ENCODE results near the gene SERPINB10.

SERPINB10 gene

GRCh38 chr18:63949068-63949737 lies 41.4 kb downstream of the SERPINB10 start, which contains the start of gene HMSD:
Gene HMSD (plus strand): TSS chr18:63949301. CDS start chr18:63953456, 4,155 bp downstream.
- DNase-seq (ENCODE audit: low spot score): peak; percentile 80

GRCh38 chr18:63951302-63951705 lies 43.5 kb downstream of the SERPINB10 start:
- DNase-seq (ENCODE audit: low spot score): no peak

GRCh38 chr18:63953811-63954210 lies 46.1 kb downstream of the SERPINB10 start:
- DNase-seq (ENCODE audit: low spot score): no peak

- DNase-seq (ENCODE audit: low spot score): no peak
Observed at GRCh38 chr18:63956755-63957154, 49.0 kb downstream of the SERPINB10 start.

- no peak for DNase-seq (ENCODE audit: low spot score)
Observed at GRCh38 chr18:63960891-63961290, 53.1 kb downstream of the SERPINB10 start.

- no peak for DNase-seq (ENCODE audit: low spot score)
Observed at GRCh38 chr18:63961435-63961980, 53.8 kb downstream of the SERPINB10 start.

- no peak for DNase-seq (ENCODE audit: low spot score)
Observed at GRCh38 chr18:63962137-63962536, 54.4 kb downstream of the SERPINB10 start.

- DNase-seq (ENCODE audit: low spot score): no peak
Observed at GRCh38 chr18:63963615-63964256, 56.0 kb downstream of the SERPINB10 start.

- DNase-seq (ENCODE audit: low spot score): no peak
Observed at GRCh38 chr18:63964908-63965307, 57.1 kb downstream of the SERPINB10 start.

GRCh38 chr18:63965716-63966330 lies 58.1 kb downstream of the SERPINB10 start:
- DNase-seq (ENCODE audit: low spot score): no peak

GRCh38 chr18:63969942-63970808 lies 62.4 kb downstream of the SERPINB10 start, which contains the start of gene SERPINB8:
Gene SERPINB8 (plus strand): TSS chr18:63970081. CDS start chr18:63978309, 8,228 bp downstream.
- DNase-seq (ENCODE audit: low spot score): peak; percentile 93

- peak; percentile 68 for DNase-seq (ENCODE audit: low spot score)
Observed at GRCh38 chr18:63970809-63971205, 63.0 kb downstream of the SERPINB10 start.

- no peak for DNase-seq (ENCODE audit: low spot score)
Observed at GRCh38 chr18:63971320-63972001, 63.7 kb downstream of the SERPINB10 start.

GRCh38 chr18:63972002-63972376 lies 64.2 kb downstream of the SERPINB10 start:
- DNase-seq (ENCODE audit: low spot score): no peak

- no peak for DNase-seq (ENCODE audit: low spot score)
Observed at GRCh38 chr18:63974991-63975390, 67.2 kb downstream of the SERPINB10 start.

GRCh38 chr18:63975628-63976027 lies 67.9 kb downstream of the SERPINB10 start:
- DNase-seq (ENCODE audit: low spot score): no peak

GRCh38 chr18:63977040-63977439 lies 69.3 kb downstream of the SERPINB10 start:
- no peak for DNase-seq (ENCODE audit: low spot score)

GRCh38 chr18:63979409-63979920 lies 71.7 kb downstream of the SERPINB10 start:
- DNase-seq (ENCODE audit: low spot score): peak; percentile 57

GRCh38 chr18:63980027-63980426 lies 72.3 kb downstream of the SERPINB10 start:
- DNase-seq (ENCODE audit: low spot score): no peak

- DNase-seq (ENCODE audit: low spot score): no peak
Observed at GRCh38 chr18:63980896-63981460, 73.2 kb downstream of the SERPINB10 start.

- DNase-seq (ENCODE audit: low spot score): no peak
Observed at GRCh38 chr18:63981719-63982118, 74.0 kb downstream of the SERPINB10 start.
